ENCODE measurements around the gene PCDHGC5.

DNA sequence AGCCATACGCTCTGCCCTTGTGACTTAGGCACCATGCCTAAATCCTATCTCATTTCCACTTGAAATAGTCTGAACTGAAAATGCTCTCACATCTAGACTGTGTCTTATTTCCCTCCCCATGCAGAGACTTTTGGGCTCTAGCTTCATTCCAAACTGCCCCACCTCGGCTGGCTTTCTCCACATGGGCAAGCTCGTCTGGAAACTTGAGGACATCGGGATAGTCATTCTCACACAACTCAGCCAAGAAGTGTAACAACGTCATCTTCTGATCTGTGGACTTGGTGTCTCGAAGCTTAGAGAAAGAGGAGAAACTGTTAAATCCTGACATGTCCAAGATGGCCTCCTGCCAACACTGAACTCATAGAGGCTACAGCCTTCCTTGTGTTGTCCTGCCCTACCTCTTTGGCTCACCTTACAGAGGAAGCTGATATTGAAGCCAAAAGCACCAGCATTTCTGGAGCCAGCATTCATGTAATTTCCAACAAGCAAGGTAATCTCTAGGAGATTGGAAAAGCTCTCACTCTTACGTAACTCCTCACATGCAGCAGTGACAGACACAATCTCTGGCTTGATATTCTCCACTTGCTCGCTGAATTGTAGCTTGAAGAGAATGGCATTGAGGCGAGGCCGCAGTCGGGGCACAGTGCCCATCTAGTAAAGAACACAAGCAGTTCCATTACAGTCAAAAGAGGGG lies 39.6 kb downstream of the PCDHGC5 start:
- TF ChIP-seq, protein P1, sequence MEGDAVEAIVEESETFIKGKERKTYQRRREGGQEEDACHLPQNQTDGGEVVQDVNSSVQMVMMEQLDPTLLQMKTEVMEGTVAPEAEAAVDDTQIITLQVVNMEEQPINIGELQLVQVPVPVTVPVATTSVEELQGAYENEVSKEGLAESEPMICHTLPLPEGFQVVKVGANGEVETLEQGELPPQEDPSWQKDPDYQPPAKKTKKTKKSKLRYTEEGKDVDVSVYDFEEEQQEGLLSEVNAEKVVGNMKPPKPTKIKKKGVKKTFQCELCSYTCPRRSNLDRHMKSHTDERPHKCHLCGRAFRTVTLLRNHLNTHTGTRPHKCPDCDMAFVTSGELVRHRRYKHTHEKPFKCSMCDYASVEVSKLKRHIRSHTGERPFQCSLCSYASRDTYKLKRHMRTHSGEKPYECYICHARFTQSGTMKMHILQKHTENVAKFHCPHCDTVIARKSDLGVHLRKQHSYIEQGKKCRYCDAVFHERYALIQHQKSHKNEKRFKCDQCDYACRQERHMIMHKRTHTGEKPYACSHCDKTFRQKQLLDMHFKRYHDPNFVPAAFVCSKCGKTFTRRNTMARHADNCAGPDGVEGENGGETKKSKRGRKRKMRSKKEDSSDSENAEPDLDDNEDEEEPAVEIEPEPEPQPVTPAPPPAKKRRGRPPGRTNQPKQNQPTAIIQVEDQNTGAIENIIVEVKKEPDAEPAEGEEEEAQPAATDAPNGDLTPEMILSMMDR (IDR thresholded peaks at IDR 0.05; ENCODE audit: insufficient read depth, low read depth, low read length), result no peak
- TF ChIP-seq EZH2 (IDR thresholded peaks at IDR 0.05; ENCODE audit: insufficient read depth, low read length), result no peak
